H1 (cell line): Measurements from ENCODE around the gene STRN4. TPM values are rescaled to one million over a fixed set of nuclear protein-coding genes. Genes with fewer than 3 reads are reported as not detected.
"Not testable (repeated sequence)": the region's sequence is repeated elsewhere in the genome, so short reads cannot be mapped to it uniquely, and the experiment has no call there.

Experiments
- CTCF ChIA-PET: fragments of 300-600 bp; sonication (Branson Sonifier 250); formaldehyde crosslinking; loops from one replicate; lab custom pipeline; 2021; ENCODE audit not compliant: partially characterized antibody; lab: Charles Lee
- POLR2A ChIA-PET: fragments of 300-600 bp; sonication (Branson Sonifier 250); formaldehyde crosslinking; loops from one replicate; lab custom pipeline; 2021; ENCODE audit warnings: inconsistent platforms; ENCODE audit not compliant: partially characterized antibody; lab: Charles Lee
- DNase-seq, 2 experiments: peaks; one replicate each; pipeline versions ENCODE4 v3.0.0 to v3.0.0-alpha.2; 2010 to 2022; ENCODE audit warnings: low spot score in 2 of 2, low read depth in 1 of 2, mixed read lengths in 1 of 2
- FAIRE-seq: peaks from 2 replicates; lab custom pipeline; 2011; peaks lifted over from hg19 to GRCh38; lab: Jason Lieb, UNC
- H2AFZ ChIP-seq: 2 replicates; pipeline ENCODE4 v1.8.1; 2012; ENCODE audit warnings: low read length, inconsistent platforms
- H2AK5ac ChIP-seq: 2 replicates; pipeline ENCODE4 v1.6.1; 2013; ENCODE audit warnings: low read depth, low read length
- H2BK120ac ChIP-seq: replicated peaks from 2 replicates; pipeline ENCODE3; 2013; ENCODE audit warnings: low read depth, low read length, inconsistent platforms
- H2BK12ac ChIP-seq: 2 replicates; pipeline ENCODE4 v1.6.1; 2013; ENCODE audit warnings: low read depth, low read length
- H2BK15ac ChIP-seq: 2 replicates; pipeline ENCODE4 v1.6.1; 2013; ENCODE audit warnings: low read length
- H2BK20ac ChIP-seq: 2 replicates; pipeline ENCODE4 v1.6.1; 2013; ENCODE audit warnings: low read length
- H2BK5ac ChIP-seq: 2 replicates; pipeline ENCODE4 v1.6.1; 2013; ENCODE audit warnings: low read depth, low read length
- H3K14ac ChIP-seq: 2 replicates; pipeline ENCODE4 v1.6.1; 2013; ENCODE audit warnings: inconsistent platforms; ENCODE audit not compliant: insufficient read length
- H3K18ac ChIP-seq: 2 replicates; pipeline ENCODE4 v1.6.1; 2013; ENCODE audit warnings: low read length; ENCODE audit errors: extremely low read depth
- H3K23ac ChIP-seq: 2 replicates; pipeline ENCODE4 v1.6.1; 2013; ENCODE audit warnings: inconsistent platforms; ENCODE audit not compliant: insufficient read length
- H3K23me2 ChIP-seq: 2 replicates; pipeline ENCODE4 v1.6.1; 2013; ENCODE audit warnings: low read depth, low read length
- H3K27ac ChIP-seq: 2 replicates; pipeline ENCODE4 v1.6.1; 2011; ENCODE audit warnings: low read depth, low read length, inconsistent platforms
- H3K27me3 ChIP-seq, 4 experiments: replicated peaks in 1 of 4; 1 replicate in 1 of 4; 2 replicates in 3 of 4; pipeline versions ENCODE4 v1.6.1 to v1.8.1; 2011 to 2013; ENCODE audit warnings: low read length in 3 of 4, mild to moderate bottlenecking in 3 of 4, inconsistent platforms in 2 of 4, mixed read lengths in 2 of 4, moderate library complexity in 1 of 4; ENCODE audit not compliant: control insufficient read depth in 3 of 4, insufficient read depth in 3 of 4; ENCODE audit errors: extremely low read depth in 1 of 4
- H3K36me3 ChIP-seq, 4 experiments: 2 replicates each; pipeline versions ENCODE4 v1.6.1 to v1.8.1; 2011 to 2013; ENCODE audit warnings: mild to moderate bottlenecking in 4 of 4, low read length in 3 of 4, moderate library complexity in 2 of 4, control low read depth in 1 of 4, inconsistent platforms in 1 of 4; ENCODE audit not compliant: insufficient read depth in 4 of 4, control insufficient read depth in 2 of 4
- H3K4ac ChIP-seq: replicated peaks from 2 replicates; pipeline ENCODE3; 2013; ENCODE audit warnings: low read length, low read depth, mixed read lengths, inconsistent platforms; ENCODE audit not compliant: insufficient read length
- H3K4me1 ChIP-seq, 4 experiments: replicated peaks in 1 of 4; 1 replicate in 1 of 4; 2 replicates in 3 of 4; pipeline versions ENCODE4 v1.6.1 to v1.8.1; 2011 to 2013; ENCODE audit warnings: low read length in 3 of 4, inconsistent platforms in 2 of 4, mixed read lengths in 1 of 4; ENCODE audit not compliant: insufficient read depth in 4 of 4, control insufficient read depth in 3 of 4
- H3K4me2 ChIP-seq, 2 experiments: 2 replicates each; pipeline versions ENCODE4 v1.6.1 to v1.8.1; 2011 to 2013; ENCODE audit warnings: low read depth in 2 of 2, low read length in 2 of 2, control low read depth in 1 of 2, inconsistent platforms in 1 of 2, mild to moderate bottlenecking in 1 of 2; ENCODE audit not compliant: insufficient read depth in 1 of 2
- H3K4me3 ChIP-seq, 4 experiments: fragments of 200-600, 300-600 bp in 1 of 4; sonication (generic), shearing (Covaris generic), sonication (Bioruptor Twin) in 1 of 4; 2 replicates each; pipeline versions ENCODE4 v1.5.1 to v1.8.1; 2011 to 2016; ENCODE audit warnings: low read length in 4 of 4, low read depth in 3 of 4, control low read depth in 2 of 4, inconsistent platforms in 2 of 4, mild to moderate bottlenecking in 2 of 4, mixed read lengths in 1 of 4, moderate library complexity in 1 of 4; ENCODE audit not compliant: insufficient read depth in 2 of 4; ENCODE audit errors: extremely low read depth in 1 of 4
- H3K56ac ChIP-seq: replicated peaks from 2 replicates; pipeline ENCODE3; 2013; ENCODE audit warnings: low read depth, mild to moderate bottlenecking, mixed read lengths, low read length, inconsistent platforms; ENCODE audit not compliant: insufficient read length
- H3K79me1 ChIP-seq: 2 replicates; pipeline ENCODE4 v1.6.1; 2013; ENCODE audit warnings: low read depth, low read length, control low read depth
- H3K79me2 ChIP-seq, 2 experiments: 2 replicates each; pipeline versions ENCODE4 v1.6.1 to v1.8.1; 2012 to 2013; ENCODE audit warnings: low read length in 2 of 2, mild to moderate bottlenecking in 2 of 2, inconsistent platforms in 1 of 2; ENCODE audit not compliant: insufficient read depth in 2 of 2, control insufficient read depth in 1 of 2
- H3K9ac ChIP-seq, 4 experiments: replicated peaks in 1 of 4; 1 replicate in 1 of 4; 2 replicates in 3 of 4; pipeline versions ENCODE4 v1.6.1 to v1.8.1; 2011 to 2013; ENCODE audit warnings: low read depth in 3 of 4, low read length in 3 of 4, control low read depth in 2 of 4, mild to moderate bottlenecking in 2 of 4, moderate library complexity in 2 of 4, inconsistent platforms in 1 of 4; ENCODE audit errors: extremely low read depth in 1 of 4
- H3K9me3 ChIP-seq, 2 experiments: 2 replicates each; pipeline versions ENCODE4 v1.6.1 to v1.8.1; 2012 to 2013; ENCODE audit warnings: mild to moderate bottlenecking in 2 of 2, moderate library complexity in 2 of 2, control low read depth in 1 of 2, inconsistent platforms in 1 of 2, low read depth in 1 of 2, low read length in 1 of 2, mixed read lengths in 1 of 2; ENCODE audit not compliant: insufficient read depth in 2 of 2
- H4K20me1 ChIP-seq, 2 experiments: replicated peaks in 1 of 2; 2 replicates each; pipeline versions ENCODE3 to v1.8.1; 2011 to 2013; ENCODE audit warnings: inconsistent platforms in 2 of 2, low read length in 2 of 2, mild to moderate bottlenecking in 1 of 2; ENCODE audit not compliant: insufficient read depth in 2 of 2, control insufficient read depth in 1 of 2
- H4K5ac ChIP-seq: 2 replicates; pipeline ENCODE4 v1.6.1; 2013; ENCODE audit warnings: low read length, low read depth, mixed read lengths, inconsistent platforms; ENCODE audit not compliant: insufficient read length
- H4K8ac ChIP-seq: 2 replicates; pipeline ENCODE4 v1.8.0; 2013; ENCODE audit warnings: mild to moderate bottlenecking, moderate library complexity, low read length, inconsistent platforms; ENCODE audit not compliant: insufficient read depth; ENCODE audit errors: extremely low read depth
- H4K91ac ChIP-seq: replicated peaks from 2 replicates; pipeline ENCODE3; 2013; ENCODE audit warnings: low read length, mixed read lengths, inconsistent platforms; ENCODE audit not compliant: insufficient read length
- ATF2 ChIP-seq: IDR thresholded peaks from 2 replicates; pipeline ENCODE4 v1.6.1; 2012; ENCODE audit warnings: low read length, inconsistent platforms
- BRCA1 ChIP-seq: IDR thresholded peaks from 2 replicates; pipeline ENCODE4 v1.6.1; 2012; ENCODE audit warnings: low read depth, low read length, improper control_type of control experiment
- CTBP2 ChIP-seq: IDR thresholded peaks from 2 replicates; pipeline ENCODE4 v1.7.0; 2011; ENCODE audit warnings: borderline replicate concordance, mild to moderate bottlenecking, moderate library complexity, mixed read lengths, low read length; ENCODE audit not compliant: insufficient read depth, insufficient read length
- KDM5A ChIP-seq: fragments of 200-600 bp; IDR thresholded peaks from 2 replicates; pipeline ENCODE4 v1.7.1; 2012; ENCODE audit warnings: mild to moderate bottlenecking, low read length, inconsistent platforms, mixed read lengths
- SUZ12 ChIP-seq: fragments of 200-600 bp; sonication (generic); IDR thresholded peaks from 2 replicates; pipeline ENCODE4 v1.6.1; 2012; ENCODE audit warnings: mild to moderate bottlenecking, inconsistent platforms, low read length, moderate library complexity, mixed read lengths
- WGBS, 2 experiments: shearing (Covaris generic) in 1 of 2; methylation state at CpG; one replicate each; pipeline versions ENCODE4 v1.1.6 to v1.1.7; 2013 to 2015; ENCODE audit warnings: low lambda C conversion rate in 2 of 2, mixed read lengths in 2 of 2, inconsistent platforms in 1 of 2, low coverage in 1 of 2, missing lambda C conversion rate in 1 of 2; ENCODE audit not compliant: insufficient replicate concordance in 2 of 2, insufficient coverage in 1 of 2, insufficient read length in 1 of 2; ENCODE audit errors: extremely low coverage in 1 of 2, missing lambda C conversion rate in 1 of 2; 5-methylcytosine and 5-hydroxymethylcytosine counted together
- polyA plus RNA-seq, 7 experiments: library from polyadenylated mRNA; depleted of rRNA in 3 of 7; stranded (reverse) in 5 of 7; unstranded in 2 of 7; fragments of >200 nt in 5 of 7; fragments of 200-250 nt in 2 of 7; gene quantifications; 1 replicate in 5 of 7; 2 replicates in 1 of 7; 4 replicates in 1 of 7; pipeline versions ENCODE4 v1.2.1 to v1.2.3, GENCODE V29; 2011 to 2013; ENCODE audit warnings: missing spikeins in 2 of 7, mixed read lengths in 2 of 7
- total RNA-seq: library from RNA; stranded (reverse); fragmentation: NEBNext Ultra II Directional; extraction: Animal tissue kit (Norgen Biotek cat#: 25700); gene quantifications from 2 replicates; pipeline ENCODE4 v1.2.1, GENCODE V29; 2021

STRN4 gene
- total and polyA plus RNA-seq, 2 of the 8 experiments (the other 6 are each of a cell fraction or from before 2014, with no cell fraction given), result 120 to 187 TPM

GRCh38 chr19:46761418-46761831 is 15.2 kb upstream of the STRN4 start (continued):
- TF ChIP-seq ATF2 (no peak), BRCA1 (no peak), KDM5A (no peak), CTBP2 (no peak), SUZ12 (no peak)

GRCh38 chr19:46760897-46761296 is 14.6 kb upstream of the STRN4 start:
- H3K14ac ChIP-seq, H4K20me1 ChIP-seq, H3K79me2 ChIP-seq, H3K4me1 ChIP-seq, H3K27me3 ChIP-seq, H3K56ac ChIP-seq, H3K18ac ChIP-seq, H3K27ac ChIP-seq, H2AFZ ChIP-seq, H3K79me1 ChIP-seq, H3K4me2 ChIP-seq, DNase-seq, H3K23ac ChIP-seq, H2BK12ac ChIP-seq, FAIRE-seq, H4K5ac ChIP-seq, H3K9me3 ChIP-seq, H3K9ac ChIP-seq, H3K4ac ChIP-seq, H2BK20ac ChIP-seq, H3K23me2 ChIP-seq, H4K91ac ChIP-seq, H2AK5ac ChIP-seq, H2BK120ac ChIP-seq, H2BK15ac ChIP-seq, H3K4me3 ChIP-seq, H3K36me3 ChIP-seq, H4K8ac ChIP-seq, H2BK5ac ChIP-seq: not testable (repeated sequence)
- CTCF ChIA-PET, result interaction anchor here (1.0 to 1.2 kb wide), 2 partner anchors 19 to 80 kb away, joined by 3 to 4 read pairs; no protein-coding TSS in a partner anchor
- POLR2A ChIA-PET, result interaction anchor here (1.5 to 4.0 kb wide), 3 partner anchors 12 to 27 kb away, joined by 4 to 14 read pairs (median 5); partner anchors contain the start of gene SLC1A5
- 91% methylated on average over 4 of the region's 4 CpGs; no CpG with 5 or more reads in 1 of the 2 experiments for WGBS, 2 experiments
